HG03521 (cell line): ENCODE data around the gene GLTP.

Experiments used
- ATAC-seq: cut with Tn5 transposase; IDR thresholded peaks from one replicate; pipeline ENCODE4 v1.9.1; 2021; ENCODE audit warnings: mild to moderate bottlenecking, moderate library complexity; ENCODE audit not compliant: unreplicated experiment

The GLTP gene

GRCh38 chr12:109844983-109845823 is 35.1 kb downstream of the GLTP start:
- ATAC-seq = peak; percentile 80

DNA sequence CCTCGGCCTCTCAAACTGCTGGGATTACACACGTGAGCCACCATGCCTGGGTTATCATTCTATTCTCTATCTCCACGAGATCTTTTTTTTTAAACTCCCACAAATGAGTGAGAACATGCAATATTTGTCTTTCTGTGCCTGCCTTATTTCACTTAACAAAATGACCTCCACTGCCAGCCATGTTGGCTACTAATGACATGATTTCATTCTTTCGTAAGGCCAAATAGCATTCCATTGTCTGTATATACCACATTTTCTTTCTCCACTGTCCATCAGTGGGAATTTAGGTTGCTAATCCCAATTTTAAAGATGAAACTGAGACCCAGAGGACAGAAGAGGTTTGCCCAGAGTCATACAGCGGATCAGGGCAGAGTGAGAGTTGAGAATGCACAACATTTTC is 36.2 kb downstream of the GLTP start:
- ATAC-seq = no peak

- no peak for ATAC-seq
Measured at GRCh38 chr12:109842021-109842420, 38.3 kb downstream of the GLTP start.

DNA sequence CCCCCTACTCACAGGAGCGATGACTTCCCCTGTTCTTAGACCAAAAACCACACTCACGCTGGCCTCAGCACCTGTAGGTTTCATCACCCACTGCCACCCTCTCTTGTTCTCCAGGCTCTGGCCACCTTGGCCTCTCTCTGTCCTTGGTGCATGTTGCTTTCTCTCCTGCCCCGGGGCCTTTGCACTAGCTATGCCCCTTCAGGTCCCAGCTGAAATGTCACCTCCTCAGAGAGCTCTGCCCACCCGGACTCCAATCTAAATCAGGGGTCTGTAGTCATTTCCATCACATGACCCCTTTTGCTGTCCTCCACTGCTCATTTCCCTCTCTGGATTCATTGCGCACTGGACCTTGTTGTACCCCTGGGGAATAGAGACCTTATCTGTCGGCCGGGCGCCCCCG is 39.0 kb downstream of the GLTP start:
- ATAC-seq = no peak

GRCh38 chr12:109840305-109841074 is 39.9 kb downstream of the GLTP start:
- ATAC-seq = no peak

DNA sequence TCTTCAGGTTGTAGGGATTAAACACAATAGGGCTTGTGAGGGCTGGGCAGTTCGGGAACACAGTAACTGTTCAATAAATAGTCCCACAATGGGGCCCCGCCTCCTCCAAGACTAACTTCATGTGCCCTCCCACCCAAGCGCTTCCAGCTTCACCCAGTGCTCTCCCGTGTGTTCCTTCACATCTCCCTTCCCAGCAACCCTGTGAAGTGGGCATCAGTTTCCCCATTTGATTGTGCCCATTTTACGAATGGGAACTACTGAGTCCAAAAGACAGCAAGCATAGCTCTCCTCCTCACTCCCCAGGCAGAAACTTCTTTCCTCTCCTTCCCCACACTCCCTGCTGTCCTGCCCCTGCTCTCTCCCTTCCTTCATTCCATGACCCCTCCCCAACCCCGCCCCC is 40.9 kb downstream of the GLTP start:
- ATAC-seq = no peak

DNA sequence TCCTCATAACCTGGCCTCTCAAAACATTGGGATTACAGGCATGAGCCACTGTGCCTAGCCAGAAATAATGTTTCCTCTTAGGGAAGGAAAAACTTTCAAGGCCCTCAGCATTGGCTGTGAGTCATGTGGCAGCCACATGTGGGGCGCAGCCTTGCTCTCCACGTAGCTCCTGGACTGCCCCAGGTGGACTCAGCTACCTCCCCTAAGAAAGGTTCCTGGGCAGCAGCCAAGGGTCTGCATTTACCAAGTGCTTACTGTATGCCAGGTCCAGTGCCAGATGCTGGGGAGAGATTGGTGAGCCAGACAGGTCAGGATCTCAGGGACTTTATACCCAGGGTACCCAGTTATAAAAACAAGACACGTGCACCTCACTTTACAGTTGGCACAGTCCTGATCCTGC is 43.4 kb downstream of the GLTP start:
- ATAC-seq = no peak

DNA sequence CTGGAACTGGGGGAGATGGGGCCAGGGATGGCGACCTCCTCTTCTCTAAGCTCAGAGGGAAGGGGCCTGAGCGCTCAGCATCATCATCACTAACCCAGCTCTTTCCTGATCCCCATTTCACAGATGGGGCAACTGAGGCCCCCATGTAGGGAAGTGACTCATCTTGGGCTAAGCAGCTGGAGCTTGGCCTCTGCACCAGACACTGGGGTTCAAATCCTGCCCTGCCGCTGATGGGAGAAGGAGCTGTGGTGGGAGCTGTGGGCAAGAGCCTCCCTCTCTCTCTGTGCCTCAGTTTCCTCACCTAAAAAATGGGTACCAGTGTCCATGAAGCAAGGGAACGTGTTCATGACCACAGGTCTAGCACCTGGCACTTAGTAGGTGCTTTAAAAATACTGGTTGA is 44.5 kb downstream of the GLTP start:
- ATAC-seq = no peak

GRCh38 chr12:109833307-109834189 is 46.8 kb downstream of the GLTP start, which contains the start of gene TRPV4:
TSS of gene TRPV4 (minus strand) at chr12:109833398. CDS start at chr12:109814796, 18,602 bp downstream.
- no peak for ATAC-seq

DNA sequence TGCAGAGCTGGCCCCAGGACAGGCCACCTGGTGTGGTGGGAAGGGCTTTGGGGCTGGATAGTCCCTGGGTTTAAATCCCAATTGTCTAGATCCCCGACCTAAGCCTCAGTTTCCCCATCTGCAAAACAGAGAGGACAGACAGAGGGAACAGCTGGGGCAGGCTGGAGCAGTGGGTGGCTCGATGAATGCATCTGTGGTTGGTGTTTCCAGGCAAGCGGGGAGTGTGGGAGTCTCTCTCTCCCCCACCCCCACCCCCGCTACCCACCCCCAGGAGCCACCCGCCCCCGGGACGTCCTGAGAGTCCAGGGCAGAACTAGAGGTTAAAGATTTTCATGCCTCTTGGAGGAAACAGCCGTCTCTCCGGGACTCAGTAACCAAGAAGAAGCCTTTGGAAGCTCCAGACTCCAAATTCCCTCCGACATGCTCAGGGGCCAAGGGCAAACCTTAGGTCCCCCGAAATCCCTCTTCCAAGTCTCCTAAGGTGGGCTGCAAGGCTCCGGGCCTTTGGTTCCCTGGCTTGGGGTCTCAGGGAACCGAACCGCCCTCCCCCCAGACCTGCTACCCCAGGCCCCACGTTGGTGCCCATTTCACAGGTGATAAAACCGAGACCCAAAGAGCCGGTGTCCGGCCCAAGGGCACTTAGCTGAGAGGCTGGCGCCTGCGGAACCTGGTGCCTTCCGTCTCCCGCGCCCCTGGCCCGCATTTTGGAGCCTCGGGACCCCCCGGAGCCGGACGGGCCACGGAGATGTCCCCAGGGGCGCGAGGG is 47.6 kb downstream of the GLTP start:
- ATAC-seq = no peak

- ATAC-seq = no peak
Measured at GRCh38 chr12:109831929-109832328, 48.4 kb downstream of the GLTP start.

DNA sequence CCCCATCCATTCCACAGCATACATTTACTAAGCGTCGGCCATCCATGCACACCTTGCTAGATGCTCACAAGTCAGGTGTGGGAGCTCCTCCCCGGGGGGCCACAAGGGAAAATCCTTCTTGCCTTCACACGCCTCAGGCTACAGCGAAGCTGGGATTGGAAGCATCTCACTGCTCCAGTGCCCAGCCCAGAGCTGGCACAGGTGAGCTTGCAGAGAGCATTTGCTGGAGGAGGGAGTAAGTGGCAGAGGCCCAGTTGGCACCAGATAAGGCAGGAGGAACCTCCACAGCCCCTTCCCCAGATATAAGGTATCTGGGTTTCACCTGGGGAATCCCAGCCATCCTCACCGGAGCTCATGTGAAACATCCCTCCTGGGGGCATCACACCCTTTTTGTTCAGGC is 49.0 kb downstream of the GLTP start:
- no peak for ATAC-seq

DNA sequence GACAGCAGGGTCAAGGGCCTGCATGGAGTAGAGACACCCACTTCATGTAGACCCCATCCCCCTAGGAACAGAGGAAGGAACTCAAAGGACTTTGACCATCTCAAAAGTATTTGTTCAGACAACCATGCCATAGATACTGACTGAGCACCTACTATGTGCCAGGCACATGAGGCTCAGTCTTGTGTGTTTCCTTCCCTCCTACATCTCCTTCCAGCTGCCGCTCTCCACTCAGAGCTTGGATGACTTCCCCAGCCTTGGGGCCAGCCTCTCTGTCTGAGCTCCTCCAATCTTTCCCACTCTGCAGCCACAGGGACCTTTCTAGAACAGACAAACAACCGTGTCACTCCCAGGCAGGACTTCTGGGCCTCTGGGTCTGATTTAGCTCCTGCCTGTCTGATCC is 49.6 kb downstream of the GLTP start:
- ATAC-seq = no peak

DNA sequence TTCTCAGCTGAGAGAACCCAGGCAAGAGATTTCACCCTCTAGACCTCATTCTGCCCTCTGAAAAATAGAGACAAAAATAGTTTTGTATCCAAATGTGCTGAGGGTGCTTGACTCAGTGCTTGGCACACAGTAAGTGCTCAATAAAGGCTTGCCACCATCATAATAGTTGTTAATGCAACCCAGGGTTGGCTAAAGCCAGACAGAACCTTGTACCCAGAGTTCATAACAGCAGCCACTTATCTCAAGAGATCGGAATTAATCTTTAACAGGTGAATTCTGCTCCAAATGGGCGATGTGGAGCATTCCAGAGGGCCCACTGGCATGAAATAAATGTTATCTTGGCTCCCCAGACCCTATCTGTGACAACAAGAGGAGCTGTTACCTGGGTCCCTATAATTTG is 50.1 kb downstream of the GLTP start:
- no peak for ATAC-seq

GRCh38 chr12:109829667-109830066 is 50.7 kb downstream of the GLTP start:
- no peak for ATAC-seq

DNA sequence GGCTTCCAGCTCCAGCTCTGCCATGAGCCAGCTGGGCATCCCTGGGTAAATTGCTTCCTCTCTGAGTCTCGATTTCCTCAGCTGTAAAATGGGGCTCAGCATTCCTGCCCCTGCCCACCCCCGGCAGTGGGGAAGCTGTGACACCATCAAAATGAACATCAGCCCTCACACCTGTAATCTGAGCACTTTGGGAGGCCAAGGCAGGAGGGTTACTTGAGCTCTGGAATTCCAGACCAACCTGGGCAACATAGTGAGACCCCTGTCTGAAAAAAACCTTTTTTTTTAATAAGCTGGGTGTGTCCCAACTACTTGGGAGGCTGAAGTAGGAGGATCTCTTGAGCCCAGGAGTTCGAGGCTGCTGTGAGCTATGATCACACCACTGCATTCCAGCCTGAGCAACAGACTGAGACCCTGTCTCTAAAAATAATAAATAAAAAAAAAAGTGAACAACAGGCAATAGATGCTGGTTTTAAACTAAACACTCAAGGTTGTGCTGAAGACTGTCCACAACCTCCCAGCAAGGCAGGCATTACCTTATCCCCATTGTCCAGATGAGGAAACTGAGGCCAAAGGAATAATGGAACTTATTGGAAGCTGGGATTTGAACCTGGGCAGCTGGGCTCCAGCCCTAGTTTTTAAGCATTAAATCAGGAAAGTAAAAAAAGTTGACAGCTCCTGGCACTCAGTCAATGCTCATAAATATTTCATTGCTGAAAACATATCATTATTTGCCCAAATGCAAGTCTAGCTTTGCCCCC is 51.4 kb downstream of the GLTP start:
- ATAC-seq = no peak

- ATAC-seq = no peak
Measured at GRCh38 chr12:109827566-109828550, 52.5 kb downstream of the GLTP start.

DNA sequence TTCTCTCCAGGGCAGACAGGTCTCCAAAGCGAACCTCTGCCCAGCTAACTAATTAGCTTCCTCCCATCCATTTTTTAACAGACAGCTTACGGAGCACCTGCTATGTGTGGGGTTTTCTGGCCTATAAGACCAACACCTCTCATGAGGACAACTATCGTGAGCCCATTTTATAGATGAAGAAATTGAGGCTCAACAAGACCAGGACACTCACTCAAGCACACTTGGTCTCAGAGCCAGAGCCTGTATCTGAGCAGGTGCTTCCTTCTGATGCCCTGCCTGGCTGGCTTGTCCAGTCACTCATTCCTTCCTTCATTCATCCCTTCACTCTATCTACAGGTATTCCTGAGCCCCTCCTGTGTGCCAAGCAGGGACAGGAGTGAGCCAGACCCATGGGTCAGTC is 53.3 kb downstream of the GLTP start:
- ATAC-seq = no peak

DNA sequence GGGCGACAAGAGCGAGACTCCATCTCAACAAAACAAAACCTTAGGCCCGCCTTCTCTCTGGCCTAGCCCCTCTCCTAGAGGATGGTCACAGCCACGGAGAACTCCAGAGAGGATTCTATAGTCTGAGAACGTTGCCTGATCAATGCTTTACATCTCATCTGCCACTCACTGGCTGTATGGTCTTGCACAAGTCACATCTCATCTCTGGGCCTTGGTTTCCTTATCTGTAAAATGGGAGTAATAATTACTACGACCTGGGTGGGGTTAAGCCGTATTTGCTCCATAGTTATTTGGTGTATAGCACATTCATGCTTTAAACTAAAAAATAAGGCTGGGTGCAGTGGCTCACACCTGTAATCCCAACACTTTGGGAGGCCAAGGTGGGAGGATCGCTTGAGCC is 55.6 kb downstream of the GLTP start:
- ATAC-seq = no peak
